ENCODE measurements around the gene MATCAP1. TPM values are rescaled to one million over a fixed set of nuclear protein-coding genes. Genes with fewer than 3 reads are reported as not detected.

The MATCAP1 gene
- total and polyA plus RNA-seq, 5 experiments from 2014 or later: 0.28 to 7.5 (median 0.98) TPM

GRCh38 chr16:67166110-67166547 lies 17.6 kb downstream of the MATCAP1 start:
- no peak for DNase-seq
- no peaks in the 10 kb centered on the region for H3K9me3 Mint-ChIP-seq
- peak overlapping the region in 3 of 10 donors; percentile 21 to 41 (median 34) for H3K4me3 Mint-ChIP-seq
- ATAC-seq: no peak
- H3K27me3 Mint-ChIP-seq: peaks cover 17 to 79% (median 41%) of the 10 kb centered on the region in 5 donors
- H3K27ac Mint-ChIP-seq: no peak overlapping the region
- POLR2A ChIA-PET: no interaction called here
- peaks cover 0 to 6% (median 0%) of the 10 kb centered on the region in 3 donors for H3K36me3 Mint-ChIP-seq
- peaks cover 13 to 41% (median 22%) of the 10 kb centered on the region in 4 donors for H3K4me1 Mint-ChIP-seq

- ATAC-seq: no peak
- Mint-ChIP-seq H3K4me1 (peaks cover 12 to 43% (median 26%) of the 10 kb centered on the region in 4 donors), H3K4me3 (peak overlapping the region in 6 of 10 donors; percentile 10 to 65 (median 41)), H3K36me3 (peaks cover 0 to 8% (median 0%) of the 10 kb centered on the region in 3 donors), H3K27me3 (peaks cover 15 to 80% (median 40%) of the 10 kb centered on the region in 5 donors), H3K27ac (no peak overlapping the region), H3K9me3 (no peaks in the 10 kb centered on the region)
- DNase-seq: no peak
- POLR2A ChIA-PET: interaction anchor here (1.6 kb wide), 1 partner anchor 10 kb away, joined by 3 read pairs; no protein-coding TSS in a partner anchor
Observed at GRCh38 chr16:67165121-67166078, 18.4 kb downstream of the MATCAP1 start.

- peaks cover 14 to 78% (median 34%) of the 10 kb centered on the region in 5 donors for H3K27me3 Mint-ChIP-seq
- peak within 1 kb of the TSS in 1 of 10 donors; percentile 59 for H3K27ac Mint-ChIP-seq
- H3K4me3 Mint-ChIP-seq: peak within 1 kb of the TSS; percentile 36 to 74 (median 56)
- POLR2A ChIA-PET: interaction anchor here (1.6 kb wide), 1 partner anchor 11 kb away, joined by 3 read pairs; no protein-coding TSS in a partner anchor
- no peak for DNase-seq
- no peak for ATAC-seq
- H3K9me3 Mint-ChIP-seq: no peaks in the 10 kb centered on the region
- peaks cover 0 to 8% (median 0%) of the 10 kb centered on the region in 3 donors for H3K36me3 Mint-ChIP-seq
- peaks cover 8 to 40% (median 22%) of the 10 kb centered on the region in 4 donors for H3K4me1 Mint-ChIP-seq
Observed at GRCh38 chr16:67164599-67165061, 19.1 kb downstream of the MATCAP1 start, which contains the start of gene HSF4. Gene HSF4, plus strand, starts transcription at chr16:67164745. Its CDS starts 67 bp downstream, at chr16:67164812.

GRCh38 chr16:67163999-67164558 lies 19.7 kb downstream of the MATCAP1 start:
- H3K36me3 Mint-ChIP-seq: peaks cover 0 to 8% (median 0%) of the 10 kb centered on the region in 3 donors
- no peak for ATAC-seq
- peak overlapping the region in 1 of 10 donors; percentile 59 for H3K27ac Mint-ChIP-seq
- H3K4me1 Mint-ChIP-seq: peaks cover 8 to 38% (median 21%) of the 10 kb centered on the region in 4 donors
- no peaks in the 10 kb centered on the region for H3K9me3 Mint-ChIP-seq
- peak overlapping the region in 8 of 10 donors; percentile 44 to 74 (median 55) for H3K4me3 Mint-ChIP-seq
- peaks cover 14 to 73% (median 33%) of the 10 kb centered on the region in 5 donors for H3K27me3 Mint-ChIP-seq
- DNase-seq: no peak
- POLR2A ChIA-PET: interaction anchor here (1.3 to 1.6 kb wide), 2 partner anchors 11 to 137 kb away, joined by 3 read pairs; no protein-coding TSS in a partner anchor

- Mint-ChIP-seq H3K36me3 (peaks cover 0 to 8% (median 0%) of the 10 kb centered on the region in 3 donors), H3K9me3 (no peaks in the 10 kb centered on the region), H3K4me3 (peak overlapping the region in 9 of 10 donors; percentile 36 to 74 (median 53)), H3K27ac (no peak overlapping the region), H3K4me1 (peaks cover 12 to 45% (median 28%) of the 10 kb centered on the region in 4 donors), H3K27me3 (peaks cover 12 to 66% (median 31%) of the 10 kb centered on the region in 5 donors)
- DNase-seq: peak in 1 of 10 donors; percentile 28
- POLR2A ChIA-PET: interaction anchor here (0.9 to 1.6 kb wide), 4 partner anchors 12 to 136 kb away, joined by 3 read pairs; partner anchors contain the start of gene B3GNT9
- ATAC-seq: peak in 1 of 2 donors; percentile 3
Observed at GRCh38 chr16:67163164-67163998, 20.4 kb downstream of the MATCAP1 start.

- DNase-seq (no peak), ATAC-seq (no peak)
- POLR2A ChIA-PET: interaction anchor here (0.9 to 1.4 kb wide), 3 partner anchors 12 to 30 kb away, joined by 3 to 4 read pairs (median 3); partner anchors contain the start of gene B3GNT9
- H3K36me3 Mint-ChIP-seq: peaks cover 0 to 8% (median 0%) of the 10 kb centered on the region in 3 donors
- no peaks in the 10 kb centered on the region for H3K9me3 Mint-ChIP-seq
- H3K4me3 Mint-ChIP-seq: peak overlapping the region in 8 of 10 donors; percentile 33 to 72 (median 59)
- no peak overlapping the region for H3K27ac Mint-ChIP-seq
- peaks cover 19 to 53% (median 35%) of the 10 kb centered on the region in 4 donors for H3K4me1 Mint-ChIP-seq
- H3K27me3 Mint-ChIP-seq: peaks cover 10 to 58% (median 26%) of the 10 kb centered on the region in 5 donors
Observed at GRCh38 chr16:67162506-67163163, 21.1 kb downstream of the MATCAP1 start.

- Mint-ChIP-seq H3K27me3 (peaks cover 8 to 49% (median 16%) of the 10 kb centered on the region in 5 donors), H3K27ac (no peak overlapping the region), H3K36me3 (peaks cover 0 to 6% (median 0%) of the 10 kb centered on the region in 3 donors), H3K4me1 (peaks cover 26 to 62% (median 44%) of the 10 kb centered on the region in 4 donors), H3K4me3 (peak overlapping the region in 6 of 10 donors; percentile 15 to 72 (median 41)), H3K9me3 (no peaks in the 10 kb centered on the region)
- ATAC-seq (no peak), DNase-seq (no peak)
- POLR2A ChIA-PET: interaction anchor here (1.4 to 3.8 kb wide), 3 partner anchors 8 to 131 kb away, joined by 4 to 20 read pairs (median 8); partner anchors contain the start of gene NOL3
Observed at GRCh38 chr16:67161595-67162058, 22.1 kb downstream of the MATCAP1 start.

GRCh38 chr16:67158637-67159600 lies 24.8 kb downstream of the MATCAP1 start:
- H3K27ac Mint-ChIP-seq: peak overlapping the region; percentile 84 to 99 (median 93)
- H3K4me1 Mint-ChIP-seq: peaks cover 26 to 69% (median 43%) of the 10 kb centered on the region in 4 donors
- peaks cover 5 to 31% (median 8%) of the 10 kb centered on the region in 5 donors for H3K27me3 Mint-ChIP-seq
- peaks cover 0 to 4% (median 0%) of the 10 kb centered on the region in 3 donors for H3K36me3 Mint-ChIP-seq
- peak; percentile 22 to 45 for ATAC-seq
- POLR2A ChIA-PET: interaction anchor here (0.5 to 3.8 kb wide), 10 partner anchors 11 to 211 kb away, joined by 3 to 20 read pairs (median 4); partner anchors contain the start of genes MATCAP1, NOL3 and PHAF1
- no peaks in the 10 kb centered on the region for H3K9me3 Mint-ChIP-seq
- peak overlapping the region; percentile 76 to 92 (median 89) for H3K4me3 Mint-ChIP-seq
- DNase-seq: peak; percentile 50 to 81 (median 57)

- Mint-ChIP-seq H3K36me3 (peaks cover 0 to 4% (median 0%) of the 10 kb centered on the region in 3 donors), H3K27me3 (peaks cover 5 to 25% (median 8%) of the 10 kb centered on the region in 5 donors), H3K4me3 (peak overlapping the region; percentile 76 to 92 (median 89)), H3K4me1 (peaks cover 26 to 70% (median 44%) of the 10 kb centered on the region in 4 donors), H3K27ac (peak overlapping the region; percentile 84 to 99 (median 93)), H3K9me3 (no peaks in the 10 kb centered on the region)
- ATAC-seq (no peak), DNase-seq (peak in 1 of 10 donors; percentile 15)
- POLR2A ChIA-PET: interaction anchor here (0.5 to 3.8 kb wide), 9 partner anchors 11 to 211 kb away, joined by 3 to 20 read pairs (median 3); partner anchors contain the start of genes CBFB, MATCAP1 and NOL3
Observed at GRCh38 chr16:67157892-67158635, 25.7 kb downstream of the MATCAP1 start.

Measured in naive thymus-derived CD8-positive, alpha-beta T cell (primary cell).